Calu3 (cell line): ENCODE results near the gene DYNC1I1. TPM values are rescaled to one million over a fixed set of nuclear protein-coding genes. Genes with fewer than 3 reads are reported as not detected.

ENCODE experiments used
- BruUV-seq: library from RNA; stranded (reverse); fragments of 400-500 nt; replicated peaks from 2 replicates; lab custom pipeline; 2021; lab: Mats Ljungman, UMichigan
- CTCF ChIA-PET: fragments of 300-600 bp; sonication (Branson Sonifier 250); formaldehyde crosslinking; loops from one replicate; lab custom pipeline; 2022; ENCODE audit warnings: antibody characterized with exemption; lab: Charles Lee
- DNase-seq: peaks from one replicate; pipeline ENCODE4 v3.0.0; 2022
- H3K27ac Mint-ChIP-seq: one replicate; pipeline ENCODE4 v1.8.0; 2022; ENCODE audit warnings: mixed read lengths; ENCODE audit not compliant: unreplicated experiment
- H3K27me3 Mint-ChIP-seq: one replicate; pipeline ENCODE4 v1.8.0; 2022; ENCODE audit warnings: mixed read lengths; ENCODE audit not compliant: unreplicated experiment
- H3K36me3 Mint-ChIP-seq: one replicate; pipeline ENCODE4 v1.8.0; 2022; ENCODE audit warnings: mild to moderate bottlenecking, moderate library complexity, mixed read lengths; ENCODE audit not compliant: insufficient read depth, unreplicated experiment
- H3K4me1 Mint-ChIP-seq: one replicate; pipeline ENCODE4 v1.8.0; 2022; ENCODE audit warnings: mild to moderate bottlenecking, low read depth, mixed read lengths; ENCODE audit not compliant: unreplicated experiment
- H3K4me3 Mint-ChIP-seq: one replicate; pipeline ENCODE4 v1.8.0; 2022; ENCODE audit warnings: mild to moderate bottlenecking, low read depth, moderate library complexity, mixed read lengths; ENCODE audit not compliant: unreplicated experiment
- H3K9me3 Mint-ChIP-seq: one replicate; pipeline ENCODE4 v1.8.0; 2022; ENCODE audit warnings: low read depth, mixed read lengths; ENCODE audit not compliant: unreplicated experiment
- intact Hi-C: fragments of 100-400 bp; cut with micrococcal nuclease; formaldehyde crosslinking; loops from one replicate; pipeline ENCODE4 v1.10.0; 2022; ENCODE audit not compliant: unreplicated experiment
- total RNA-seq: library from RNA; stranded (reverse); gene quantifications from 2 replicates; pipeline ENCODE4 v1.2.3, GENCODE V29; 2022
- TF ChIP-seq, protein P1 (sequence below): fragments of 200-600 bp; IDR thresholded peaks from one replicate; pipeline ENCODE4 v1.8.0; 2022; ENCODE audit warnings: antibody characterized with exemption; ENCODE audit not compliant: unreplicated experiment

DYNC1I1 gene
- total RNA-seq, 1 experiment from 2014 or later = 0.73 TPM

DNA sequence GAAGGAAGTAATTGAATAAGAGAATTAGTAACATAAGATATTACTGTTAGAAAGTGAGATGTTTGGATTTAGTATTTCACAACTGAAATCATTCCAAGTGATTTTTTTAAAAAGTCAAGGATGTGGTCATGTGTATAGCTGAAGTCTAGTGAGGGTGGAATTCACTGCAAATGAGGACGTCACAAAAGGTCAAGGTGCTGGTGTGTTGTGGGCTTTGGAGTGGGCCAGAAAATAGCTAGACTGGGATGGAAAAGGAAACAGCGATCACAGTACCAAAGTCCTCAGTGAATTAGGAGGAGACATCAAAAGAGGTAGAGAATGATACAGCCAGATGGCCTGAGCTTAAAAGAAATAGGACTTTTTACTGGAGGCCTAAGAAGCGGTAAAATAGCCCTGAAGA, 272.8 kb downstream of the DYNC1I1 start:
- no TSS peak for BruUV-seq

DNA sequence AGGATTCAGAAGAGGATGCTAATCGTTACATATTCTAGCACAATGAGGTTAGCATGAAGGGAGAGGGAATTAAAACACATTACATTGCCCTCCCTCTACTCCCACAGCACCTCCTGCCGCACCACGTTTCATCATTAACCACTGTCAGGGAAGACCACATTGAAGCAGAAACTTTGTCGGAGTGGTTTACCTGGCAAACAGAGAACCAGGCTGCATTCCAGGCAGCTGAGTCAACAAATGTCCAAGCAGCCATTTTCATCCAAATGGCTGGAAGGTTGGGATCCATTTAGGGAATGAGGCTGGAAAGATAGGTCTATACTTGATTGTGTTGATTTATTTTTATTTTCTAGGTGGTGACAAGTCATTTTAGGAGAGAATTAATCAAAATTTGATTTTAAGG, 273.6 kb downstream of the DYNC1I1 start:
- no peak overlapping the region for H3K4me3 Mint-ChIP-seq
- no peaks in the 10 kb centered on the region for H3K36me3 Mint-ChIP-seq
- intact Hi-C loops = no loop called here
- peak; percentile 2 for DNase-seq
- no peak overlapping the region for H3K27ac Mint-ChIP-seq
- CTCF ChIA-PET = no interaction called here
- no peaks in the 10 kb centered on the region for H3K9me3 Mint-ChIP-seq
- no peaks in the 10 kb centered on the region for H3K27me3 Mint-ChIP-seq
- no peaks in the 10 kb centered on the region for H3K4me1 Mint-ChIP-seq
- BruUV-seq = no TSS peak
- TF ChIP-seq, protein P1, sequence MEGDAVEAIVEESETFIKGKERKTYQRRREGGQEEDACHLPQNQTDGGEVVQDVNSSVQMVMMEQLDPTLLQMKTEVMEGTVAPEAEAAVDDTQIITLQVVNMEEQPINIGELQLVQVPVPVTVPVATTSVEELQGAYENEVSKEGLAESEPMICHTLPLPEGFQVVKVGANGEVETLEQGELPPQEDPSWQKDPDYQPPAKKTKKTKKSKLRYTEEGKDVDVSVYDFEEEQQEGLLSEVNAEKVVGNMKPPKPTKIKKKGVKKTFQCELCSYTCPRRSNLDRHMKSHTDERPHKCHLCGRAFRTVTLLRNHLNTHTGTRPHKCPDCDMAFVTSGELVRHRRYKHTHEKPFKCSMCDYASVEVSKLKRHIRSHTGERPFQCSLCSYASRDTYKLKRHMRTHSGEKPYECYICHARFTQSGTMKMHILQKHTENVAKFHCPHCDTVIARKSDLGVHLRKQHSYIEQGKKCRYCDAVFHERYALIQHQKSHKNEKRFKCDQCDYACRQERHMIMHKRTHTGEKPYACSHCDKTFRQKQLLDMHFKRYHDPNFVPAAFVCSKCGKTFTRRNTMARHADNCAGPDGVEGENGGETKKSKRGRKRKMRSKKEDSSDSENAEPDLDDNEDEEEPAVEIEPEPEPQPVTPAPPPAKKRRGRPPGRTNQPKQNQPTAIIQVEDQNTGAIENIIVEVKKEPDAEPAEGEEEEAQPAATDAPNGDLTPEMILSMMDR = no peak

More for the DNA sequence above, 272.8 kb downstream of the DYNC1I1 start:
- no peak for DNase-seq
- CTCF ChIA-PET = no interaction called here
- no peaks in the 10 kb centered on the region for H3K9me3 Mint-ChIP-seq
- no peaks in the 10 kb centered on the region for H3K36me3 Mint-ChIP-seq
- no peaks in the 10 kb centered on the region for H3K27me3 Mint-ChIP-seq
- H3K4me1 Mint-ChIP-seq = no peaks in the 10 kb centered on the region
- no peak overlapping the region for H3K27ac Mint-ChIP-seq
- no peak overlapping the region for H3K4me3 Mint-ChIP-seq
- intact Hi-C loops = no loop called here
- TF ChIP-seq, protein P1 = no peak

DNA sequence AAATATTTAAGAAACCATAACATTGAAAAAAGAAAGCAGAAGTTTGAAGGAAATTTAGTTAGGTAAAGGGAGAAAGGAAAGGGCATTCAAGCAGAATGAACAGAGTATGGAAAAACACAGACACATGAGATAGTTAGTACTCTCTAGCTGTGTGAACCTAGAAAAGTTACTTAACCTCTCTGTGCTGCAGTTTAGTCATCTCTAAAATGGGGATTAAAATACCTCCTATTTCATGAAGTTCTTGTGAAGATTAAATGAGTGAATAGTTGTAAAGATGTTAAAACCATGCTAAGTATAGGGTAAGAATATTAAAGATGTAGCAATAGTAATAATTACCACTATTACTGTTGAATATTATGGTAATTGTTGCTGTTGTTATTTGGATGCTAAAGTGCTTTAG, 279.9 kb downstream of the DYNC1I1 start:
- no peaks in the 10 kb centered on the region for H3K27me3 Mint-ChIP-seq
- CTCF ChIA-PET = no interaction called here
- no peak overlapping the region for H3K27ac Mint-ChIP-seq
- intact Hi-C loops = no loop called here
- TF ChIP-seq, protein P1 = no peak
- no peak overlapping the region for H3K4me3 Mint-ChIP-seq
- H3K4me1 Mint-ChIP-seq = no peaks in the 10 kb centered on the region
- H3K36me3 Mint-ChIP-seq = no peaks in the 10 kb centered on the region
- H3K9me3 Mint-ChIP-seq = no peaks in the 10 kb centered on the region
- DNase-seq = no peak
- BruUV-seq = no TSS peak

DNA sequence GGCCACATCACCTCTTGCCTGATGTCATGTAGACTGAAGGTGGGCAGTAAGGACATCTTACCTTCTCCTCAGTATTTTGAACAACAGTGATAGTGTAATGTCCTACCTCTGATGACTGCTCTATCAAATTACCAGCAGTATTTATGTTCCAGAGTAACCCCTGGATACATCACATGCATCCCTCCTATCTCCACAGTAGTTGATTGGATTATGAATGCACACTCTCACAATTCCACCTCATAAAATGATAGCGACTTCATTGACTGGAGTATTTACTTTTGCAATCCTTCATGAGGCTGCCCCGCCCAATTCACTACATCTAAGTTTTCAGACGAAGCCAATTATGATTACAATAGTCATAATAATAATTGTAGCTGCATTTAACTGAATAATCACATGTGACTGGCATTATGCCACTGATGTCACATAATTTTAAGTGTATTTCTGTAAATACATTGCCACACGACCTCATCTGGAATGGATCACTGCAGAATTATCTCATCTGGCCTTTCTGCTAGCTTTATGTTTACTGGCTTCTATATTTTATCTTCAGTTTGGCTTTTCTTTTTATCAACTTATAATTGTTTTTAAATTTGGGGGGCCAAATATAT, 280.6 kb downstream of the DYNC1I1 start:
- H3K4me3 Mint-ChIP-seq = no peak overlapping the region
- H3K4me1 Mint-ChIP-seq = no peaks in the 10 kb centered on the region
- DNase-seq = no peak
- TF ChIP-seq, protein P1 = no peak
- no peaks in the 10 kb centered on the region for H3K9me3 Mint-ChIP-seq
- H3K27me3 Mint-ChIP-seq = no peaks in the 10 kb centered on the region
- CTCF ChIA-PET = no interaction called here
- intact Hi-C loops = no loop called here
- H3K27ac Mint-ChIP-seq = no peak overlapping the region
- no TSS peak for BruUV-seq
- H3K36me3 Mint-ChIP-seq = no peaks in the 10 kb centered on the region
